Activated effector memory CD4-positive, alpha-beta T cell treated with anti-CD3 and anti-CD28 coated beads, Interleukin-2, amount 50 U/mL, for 16 hours (primary cell): ENCODE data around the gene BAZ1B.
"Not testable (repeated sequence)": the region's sequence is repeated elsewhere in the genome, so short reads cannot be mapped to it uniquely, and the experiment has no call there.

Source experiments
- DNase-seq: peaks from one replicate; pipeline ENCODE4 v3.0.0-alpha.2; 2020

Gene BAZ1B, protein sequence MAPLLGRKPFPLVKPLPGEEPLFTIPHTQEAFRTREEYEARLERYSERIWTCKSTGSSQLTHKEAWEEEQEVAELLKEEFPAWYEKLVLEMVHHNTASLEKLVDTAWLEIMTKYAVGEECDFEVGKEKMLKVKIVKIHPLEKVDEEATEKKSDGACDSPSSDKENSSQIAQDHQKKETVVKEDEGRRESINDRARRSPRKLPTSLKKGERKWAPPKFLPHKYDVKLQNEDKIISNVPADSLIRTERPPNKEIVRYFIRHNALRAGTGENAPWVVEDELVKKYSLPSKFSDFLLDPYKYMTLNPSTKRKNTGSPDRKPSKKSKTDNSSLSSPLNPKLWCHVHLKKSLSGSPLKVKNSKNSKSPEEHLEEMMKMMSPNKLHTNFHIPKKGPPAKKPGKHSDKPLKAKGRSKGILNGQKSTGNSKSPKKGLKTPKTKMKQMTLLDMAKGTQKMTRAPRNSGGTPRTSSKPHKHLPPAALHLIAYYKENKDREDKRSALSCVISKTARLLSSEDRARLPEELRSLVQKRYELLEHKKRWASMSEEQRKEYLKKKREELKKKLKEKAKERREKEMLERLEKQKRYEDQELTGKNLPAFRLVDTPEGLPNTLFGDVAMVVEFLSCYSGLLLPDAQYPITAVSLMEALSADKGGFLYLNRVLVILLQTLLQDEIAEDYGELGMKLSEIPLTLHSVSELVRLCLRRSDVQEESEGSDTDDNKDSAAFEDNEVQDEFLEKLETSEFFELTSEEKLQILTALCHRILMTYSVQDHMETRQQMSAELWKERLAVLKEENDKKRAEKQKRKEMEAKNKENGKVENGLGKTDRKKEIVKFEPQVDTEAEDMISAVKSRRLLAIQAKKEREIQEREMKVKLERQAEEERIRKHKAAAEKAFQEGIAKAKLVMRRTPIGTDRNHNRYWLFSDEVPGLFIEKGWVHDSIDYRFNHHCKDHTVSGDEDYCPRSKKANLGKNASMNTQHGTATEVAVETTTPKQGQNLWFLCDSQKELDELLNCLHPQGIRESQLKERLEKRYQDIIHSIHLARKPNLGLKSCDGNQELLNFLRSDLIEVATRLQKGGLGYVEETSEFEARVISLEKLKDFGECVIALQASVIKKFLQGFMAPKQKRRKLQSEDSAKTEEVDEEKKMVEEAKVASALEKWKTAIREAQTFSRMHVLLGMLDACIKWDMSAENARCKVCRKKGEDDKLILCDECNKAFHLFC (N-terminal part only)

DNA sequence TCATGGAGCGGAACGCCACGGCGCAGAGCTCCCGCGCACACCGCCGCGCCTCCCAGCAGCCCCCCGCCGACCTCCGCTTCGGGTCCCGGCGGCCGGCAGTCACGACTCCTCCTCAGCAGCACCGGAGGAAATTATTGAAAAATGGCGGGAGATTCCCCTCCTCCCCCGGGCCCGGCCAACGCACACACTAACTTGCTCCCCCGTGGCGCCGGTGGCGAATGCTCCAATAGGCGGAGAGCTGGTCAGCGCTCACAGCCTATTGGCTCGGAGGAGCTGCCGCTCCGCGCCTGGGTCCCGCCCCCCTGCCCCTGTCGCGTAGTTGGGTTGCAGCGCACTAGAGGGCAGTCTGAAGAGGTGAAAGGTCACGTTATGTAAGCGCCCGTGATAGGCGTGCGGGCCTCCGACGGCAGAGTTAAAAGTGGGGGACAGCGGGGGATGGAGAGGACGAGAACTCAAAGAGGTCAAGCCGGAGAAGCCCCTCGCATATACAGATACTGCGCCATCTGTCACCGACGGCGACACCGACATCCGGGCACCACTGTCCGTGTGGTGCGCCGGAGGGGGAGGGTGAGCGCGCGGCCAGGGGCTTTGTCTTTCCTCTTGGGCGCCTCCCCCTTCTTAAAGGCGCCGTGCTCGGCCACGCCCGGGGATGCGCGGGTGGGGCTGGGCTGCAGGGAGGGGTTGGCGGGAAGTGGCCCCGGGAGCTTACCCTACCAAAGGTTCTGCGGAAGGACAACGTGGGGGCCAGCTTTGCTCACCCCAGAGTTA, at the start of gene BAZ1B:
Gene BAZ1B (minus strand): TSS at position 189 of the 768 bp plus-strand sequence. CDS start 360 bp downstream, outside the sequence.
- peak; percentile 99 for DNase-seq

DNA sequence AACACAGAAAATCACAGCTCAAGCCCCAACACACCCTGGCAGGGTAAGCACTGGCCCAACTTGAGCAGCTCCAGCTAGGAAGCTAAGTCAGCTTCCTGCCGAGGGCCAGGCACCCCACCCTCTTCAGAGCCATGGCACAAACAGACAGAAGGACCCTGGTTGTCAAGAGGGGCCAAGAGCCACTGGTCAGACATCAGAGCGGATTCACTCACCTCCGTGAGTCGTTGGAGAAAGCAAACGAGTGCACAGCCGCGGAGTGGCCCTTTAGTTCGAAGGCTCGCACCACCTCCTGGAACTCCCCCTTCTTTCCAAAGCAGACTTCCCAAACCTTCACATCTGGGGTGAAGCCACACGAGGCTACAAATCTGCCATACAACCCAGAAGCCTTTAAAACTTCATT, 48.9 kb upstream of the BAZ1B start:
- DNase-seq: no peak

DNA sequence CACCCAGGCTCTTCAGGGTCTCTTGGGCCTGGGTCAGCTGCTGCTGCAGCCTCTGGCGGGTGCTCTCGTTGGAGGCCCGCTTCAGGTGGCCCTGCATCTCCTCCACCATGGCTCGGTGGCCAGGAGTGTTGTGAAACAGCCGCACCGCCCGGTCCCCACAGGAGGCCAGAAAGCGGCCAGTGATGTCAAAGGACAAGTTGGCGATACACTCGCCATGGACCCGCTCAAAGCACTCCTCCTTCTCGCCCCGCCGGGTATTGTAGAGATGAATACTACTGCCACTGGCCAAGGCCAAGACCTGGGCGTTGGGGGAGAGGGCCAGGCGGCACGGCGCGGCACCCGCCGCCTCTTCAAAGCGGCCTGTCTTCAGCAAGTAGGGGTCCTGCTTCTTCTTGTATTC, 48.4 kb upstream of the BAZ1B start:
- no peak for DNase-seq

DNA sequence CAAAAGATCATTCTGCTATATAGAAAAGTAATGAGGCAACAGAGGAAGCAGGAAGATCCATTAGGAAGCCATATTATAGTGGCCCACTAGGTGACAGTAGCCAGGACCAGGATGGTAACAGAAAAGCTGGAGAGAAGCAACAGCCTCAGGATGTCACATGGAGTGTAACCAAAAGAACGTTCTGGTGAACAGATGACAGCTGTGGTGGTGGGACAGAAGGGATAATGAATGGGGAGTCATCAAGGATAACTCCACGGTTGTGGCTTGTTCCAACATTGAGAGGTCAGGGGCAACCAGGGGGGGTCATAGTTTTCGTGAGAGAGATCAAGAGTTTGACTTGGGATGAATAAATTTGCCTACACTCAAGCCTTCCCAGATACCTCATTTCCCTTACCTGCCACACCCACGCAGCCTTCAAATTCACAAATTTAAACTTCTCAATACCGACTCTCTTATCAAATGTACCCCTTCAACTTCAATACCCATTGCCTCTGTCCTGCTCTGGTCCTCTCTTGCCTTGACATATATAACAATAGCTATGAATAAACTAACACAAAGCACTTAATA, 47.0 kb upstream of the BAZ1B start:
- no peak for DNase-seq

DNA sequence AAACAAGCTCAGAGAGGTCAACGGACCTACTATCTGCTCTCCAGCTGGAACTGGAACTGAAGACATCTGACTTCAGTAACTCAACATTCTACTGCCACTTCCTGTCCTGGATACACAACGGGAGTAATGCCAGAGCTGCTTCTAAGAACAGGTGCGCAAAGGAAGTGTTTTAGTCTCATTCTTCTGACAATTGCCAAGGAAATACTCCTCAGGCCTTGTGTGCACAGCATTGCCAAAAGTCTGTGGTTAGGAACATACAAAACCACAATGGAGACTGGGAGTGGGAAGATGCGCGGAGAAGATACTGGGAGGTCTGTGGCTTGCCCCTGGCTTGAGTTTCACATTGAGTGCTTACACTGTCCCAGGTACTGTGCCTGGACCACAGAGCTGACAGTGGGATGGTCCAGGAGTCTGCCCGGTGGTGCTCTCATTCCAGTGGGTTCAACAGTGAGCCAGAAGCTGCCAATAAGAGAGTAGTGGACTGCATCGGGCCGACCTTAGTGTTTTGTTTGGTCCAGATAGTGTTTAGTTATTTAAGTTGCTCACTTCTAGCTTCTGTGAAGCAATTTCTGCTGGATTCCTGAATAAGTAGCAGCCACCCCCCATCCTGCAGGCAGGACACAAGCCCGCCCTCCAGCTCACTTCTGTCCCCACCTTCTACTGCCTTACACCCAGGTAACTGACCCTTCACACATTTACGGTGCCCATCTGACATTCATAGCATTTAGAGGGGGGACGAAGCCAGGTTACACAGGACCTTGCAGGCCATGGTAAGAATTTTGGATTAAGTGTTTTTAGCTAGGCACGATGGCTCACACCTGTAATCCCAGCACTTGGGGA, 46.0 kb upstream of the BAZ1B start:
- DNase-seq: no peak

DNA sequence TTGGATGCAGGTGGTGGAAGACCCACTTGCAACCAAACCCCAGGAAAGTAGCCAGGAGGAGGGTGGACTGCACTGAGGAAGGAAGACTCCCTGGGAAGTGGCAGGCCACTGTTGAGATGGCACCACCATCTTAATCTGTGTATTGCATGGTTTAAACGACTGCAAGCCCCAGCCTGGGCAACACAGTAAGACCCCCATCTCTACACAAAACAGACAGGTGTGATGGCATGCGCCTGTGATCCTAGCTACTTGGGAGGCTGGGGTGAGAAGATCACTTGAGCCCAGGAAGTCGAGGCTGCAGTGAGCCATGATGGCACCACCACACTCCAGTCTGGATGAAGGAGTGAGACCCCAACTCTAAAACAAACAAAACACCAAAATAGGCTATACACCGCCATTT, 45.0 kb upstream of the BAZ1B start:
- DNase-seq: no peak

DNA sequence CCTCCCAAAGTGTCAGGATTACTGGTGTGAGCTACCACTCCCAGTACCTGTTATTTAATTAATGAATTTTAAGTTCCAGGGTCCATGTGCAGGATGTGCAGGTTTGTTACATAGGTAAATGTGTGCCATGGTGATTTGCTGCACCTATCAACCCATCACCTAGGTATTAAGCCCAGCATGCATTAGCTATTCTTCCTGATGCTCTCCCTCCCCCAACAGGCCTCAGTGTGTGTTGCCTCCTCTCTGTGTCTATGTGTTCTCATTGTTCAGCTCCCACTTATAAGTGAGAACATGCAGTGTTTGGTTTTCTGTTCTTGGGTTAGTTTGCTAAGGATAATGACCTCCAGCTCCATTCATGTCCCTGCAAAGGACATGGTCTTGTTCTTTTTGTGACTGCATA, 44.3 kb upstream of the BAZ1B start:
- DNase-seq: not testable (repeated sequence)

DNA sequence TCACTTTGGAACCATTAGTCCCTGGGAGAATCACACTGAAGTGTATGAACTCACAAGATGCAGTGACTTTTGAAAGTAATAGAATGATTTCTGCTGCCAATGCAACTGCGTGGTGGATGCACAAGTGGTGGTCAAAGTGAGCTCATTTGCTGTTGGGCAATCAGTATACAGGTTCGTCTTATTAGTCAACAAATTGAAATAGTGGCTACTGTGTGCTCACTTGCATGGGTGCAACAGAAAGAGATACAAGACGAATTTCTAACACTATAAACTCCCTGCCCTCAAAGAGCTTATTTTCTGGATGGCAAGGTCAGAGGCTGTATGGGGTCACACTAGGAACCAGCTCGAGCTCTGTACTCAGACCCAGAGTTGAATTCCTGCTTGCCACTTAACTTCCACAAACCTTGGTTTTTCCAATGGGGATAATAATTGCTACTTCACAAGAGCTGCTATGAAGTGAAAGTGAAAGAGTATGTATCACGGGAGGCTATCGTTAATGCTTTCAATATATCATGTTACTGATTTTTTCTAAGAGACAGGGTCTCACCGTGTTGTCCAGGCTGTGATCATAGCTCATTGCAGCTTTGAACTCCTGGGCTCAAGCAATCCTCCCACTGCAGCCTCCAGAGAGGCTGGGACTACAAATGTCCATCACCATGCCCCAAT, 43.7 kb upstream of the BAZ1B start:
- no peak for DNase-seq

DNA sequence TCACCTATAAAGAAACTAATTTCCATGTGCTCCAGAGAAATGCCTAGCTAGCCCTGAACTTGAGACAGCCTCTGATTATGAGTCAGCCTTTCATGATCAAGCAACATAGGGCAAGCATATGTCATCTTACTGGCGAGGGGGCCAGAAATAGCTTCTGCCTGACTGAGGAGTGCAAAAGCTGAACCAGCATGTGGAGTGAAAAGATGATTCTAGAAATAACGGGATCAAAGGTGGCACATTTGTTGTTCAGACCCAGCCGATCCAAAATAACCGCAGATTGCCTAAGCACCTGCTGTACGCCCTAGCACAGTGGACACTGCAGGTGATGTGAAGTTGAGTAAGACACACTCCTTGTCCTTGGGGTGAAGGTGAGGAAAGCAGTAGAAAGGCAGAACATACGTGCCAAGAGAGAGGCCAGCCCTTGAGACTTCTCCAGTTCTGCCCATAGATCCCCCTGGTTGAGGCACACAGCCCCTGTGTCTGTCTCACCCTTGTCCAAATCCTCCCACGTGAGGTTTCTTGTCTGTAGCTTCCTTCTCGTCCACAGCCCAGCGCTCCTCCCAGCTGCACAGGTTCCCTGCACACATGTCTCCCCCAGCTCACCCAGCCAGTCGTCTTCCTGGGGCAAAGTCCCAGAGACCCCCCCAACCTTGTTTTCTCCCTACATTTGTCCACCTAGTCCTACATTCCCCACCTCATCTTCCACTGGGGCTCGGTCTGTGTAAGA, 38.2 kb upstream of the BAZ1B start:
- DNase-seq: no peak

DNA sequence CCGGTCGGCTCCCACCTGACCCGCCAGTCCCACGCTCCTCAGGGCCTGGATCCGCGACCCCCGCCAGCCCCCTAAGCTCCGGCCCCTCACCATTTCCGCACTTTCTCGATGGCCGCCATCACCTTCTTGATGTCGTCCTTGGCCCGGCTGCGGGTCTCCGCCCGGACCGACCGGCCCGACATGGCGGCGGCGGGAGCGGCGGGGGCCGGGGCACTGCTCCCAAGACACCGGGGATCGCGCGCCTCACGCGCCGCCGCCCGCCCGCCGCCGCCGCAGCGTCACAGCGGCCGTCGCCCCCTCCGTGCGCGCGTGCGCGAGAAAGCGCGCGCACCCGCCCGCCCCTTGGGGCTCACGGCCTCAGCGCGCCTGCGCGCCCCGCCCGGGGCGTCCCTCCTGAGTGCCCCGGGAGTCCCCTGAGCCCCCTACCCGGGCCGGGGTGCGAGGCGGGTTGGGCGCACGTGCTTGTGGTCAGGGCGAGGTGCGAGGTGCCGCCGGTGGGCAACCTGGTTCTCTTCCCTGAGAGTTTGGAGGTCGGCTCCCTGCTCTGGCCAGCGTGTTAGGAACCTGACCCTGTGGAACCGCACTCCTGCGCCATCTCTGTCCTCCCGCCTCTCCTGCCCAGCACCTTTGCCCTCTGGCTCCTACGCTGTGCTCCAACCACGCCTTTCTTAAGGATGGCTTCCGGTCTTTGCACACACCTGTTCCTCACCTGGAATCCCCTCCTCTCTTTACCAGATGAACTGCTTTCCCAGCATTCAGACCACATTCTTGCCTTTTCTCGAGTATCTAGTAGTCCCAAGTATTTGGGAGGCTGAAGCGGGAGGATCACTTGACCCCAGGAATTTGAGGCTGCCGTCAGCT, 35.5 kb upstream of the BAZ1B start, which contains the start of gene BCL7B:
Gene BCL7B (minus strand): TSS at position 294 of the 861 bp plus-strand sequence. CDS start 112 bp downstream, at position 182.
- DNase-seq: peak; percentile 92

DNA sequence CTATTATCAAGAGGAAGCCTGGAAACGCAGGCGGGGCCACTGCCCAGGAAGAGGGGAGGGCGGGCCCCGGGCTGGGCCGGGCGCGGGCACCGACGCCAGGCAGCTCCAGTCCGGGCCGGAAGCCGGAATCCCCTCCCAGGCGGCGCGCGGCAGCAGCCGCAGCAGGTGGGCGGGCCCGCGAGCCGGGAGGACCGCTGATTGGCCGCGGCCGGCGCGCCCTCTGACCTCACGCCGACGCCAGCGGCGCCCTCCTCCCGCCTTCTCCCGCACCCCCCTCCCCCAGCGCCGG, 35.0 kb upstream of the BAZ1B start:
- DNase-seq: peak; percentile 97

DNA sequence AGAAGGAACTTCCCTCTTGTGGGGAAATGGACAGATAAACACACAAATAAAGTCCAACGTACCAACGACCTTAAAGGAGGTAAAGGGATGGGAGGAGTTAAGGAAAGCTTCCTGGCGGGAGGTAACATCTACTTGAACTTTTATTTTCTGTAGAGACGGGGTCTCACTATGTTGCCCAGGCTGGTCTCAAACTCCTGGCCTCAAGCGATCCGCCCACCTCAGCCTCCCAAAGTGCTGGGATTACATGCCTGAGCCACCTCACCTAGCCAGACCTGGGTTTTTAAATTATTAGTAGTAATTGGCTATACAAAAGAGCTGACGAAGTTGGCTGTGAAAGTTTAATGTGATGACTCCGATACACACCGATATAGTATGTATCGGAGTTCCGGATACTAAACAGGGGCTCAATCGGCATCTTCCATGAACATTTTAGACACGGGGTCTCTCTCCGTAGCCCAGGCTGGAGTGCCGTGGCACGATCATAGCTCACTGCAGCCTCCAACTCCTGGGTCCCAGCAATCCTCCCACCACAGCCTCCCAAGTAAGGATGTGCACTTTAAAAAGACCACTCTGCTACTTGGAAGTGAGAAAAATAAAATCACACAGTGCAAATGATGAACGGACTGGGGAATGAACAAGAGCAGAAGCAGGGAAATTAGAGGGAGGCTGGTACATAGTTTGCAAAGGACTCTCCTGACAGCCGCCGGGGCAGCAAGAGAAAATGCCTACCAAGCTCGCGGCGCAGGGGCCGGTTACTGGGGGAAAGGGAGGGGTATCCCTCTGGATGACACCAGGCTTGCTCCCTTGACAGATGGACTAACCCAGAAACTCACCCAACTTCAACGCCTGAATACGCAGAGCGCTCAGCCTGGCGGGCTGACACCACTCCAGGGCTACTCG, 34.4 kb upstream of the BAZ1B start:
- no peak for DNase-seq

DNA sequence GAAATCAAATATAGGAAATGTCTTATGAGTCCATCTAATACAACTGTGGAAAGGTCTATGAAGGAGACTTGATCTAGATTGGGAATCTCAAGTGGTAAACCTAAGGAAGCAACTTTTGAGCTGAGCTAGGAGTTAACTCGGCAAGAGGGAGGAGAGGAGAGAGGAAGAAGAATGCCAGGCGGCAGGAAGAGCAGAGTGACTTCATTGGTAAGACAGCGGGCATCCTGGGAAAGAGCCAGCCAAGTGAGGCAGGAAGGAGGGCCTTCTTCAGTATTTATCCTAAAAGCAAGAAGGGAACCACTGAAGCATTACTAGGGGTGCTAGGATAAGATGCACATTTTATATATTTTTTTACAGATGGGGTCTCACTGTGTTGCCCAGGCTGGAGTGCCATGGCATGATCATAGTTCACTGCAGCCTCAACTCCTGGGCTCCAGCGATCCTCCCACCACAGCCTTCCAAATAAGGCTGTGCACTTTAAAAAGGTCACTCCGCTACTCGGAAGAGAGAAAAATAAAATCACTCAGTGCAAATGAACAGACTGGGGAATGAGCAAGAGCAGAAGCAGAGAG, 33.4 kb upstream of the BAZ1B start:
- DNase-seq: no peak

DNA sequence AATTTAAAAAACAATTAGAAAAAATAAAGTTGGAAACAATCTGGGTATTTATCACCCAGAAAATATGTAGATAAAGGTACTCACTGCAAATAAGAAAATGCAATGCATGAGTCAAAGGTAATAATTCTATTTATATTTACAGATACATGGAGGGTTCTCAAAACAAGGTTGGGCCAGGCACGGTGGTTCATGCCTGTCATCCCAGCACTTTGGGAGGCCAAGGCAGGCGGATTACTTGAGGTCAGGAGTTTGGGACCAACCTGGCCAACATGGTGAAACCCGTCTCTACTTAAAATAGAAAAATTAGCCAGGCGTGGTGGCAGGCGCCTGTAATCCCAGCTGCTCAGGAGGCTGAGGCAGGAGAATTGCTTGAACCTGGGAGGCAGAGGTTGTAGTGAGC, 28.0 kb upstream of the BAZ1B start:
- not testable (repeated sequence) for DNase-seq

DNA sequence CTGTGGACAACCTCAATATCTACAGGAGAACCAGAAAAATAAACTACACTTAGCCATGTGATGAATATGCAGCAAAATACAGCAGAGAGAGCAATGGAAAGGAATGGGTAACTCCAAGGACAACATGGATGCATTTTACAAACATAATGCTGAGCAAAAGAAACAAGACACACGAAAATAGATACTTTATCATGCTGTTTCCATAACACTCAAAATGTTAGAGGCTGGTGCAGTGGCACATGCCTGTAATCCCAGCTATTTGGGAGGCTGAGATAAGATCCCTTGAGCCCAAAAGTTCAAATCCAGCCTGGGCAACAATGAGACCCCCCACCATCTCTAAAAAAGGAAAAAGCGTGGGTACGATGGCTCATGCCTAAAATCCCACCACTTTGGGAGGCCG, 27.1 kb upstream of the BAZ1B start:
- no peak for DNase-seq

DNA sequence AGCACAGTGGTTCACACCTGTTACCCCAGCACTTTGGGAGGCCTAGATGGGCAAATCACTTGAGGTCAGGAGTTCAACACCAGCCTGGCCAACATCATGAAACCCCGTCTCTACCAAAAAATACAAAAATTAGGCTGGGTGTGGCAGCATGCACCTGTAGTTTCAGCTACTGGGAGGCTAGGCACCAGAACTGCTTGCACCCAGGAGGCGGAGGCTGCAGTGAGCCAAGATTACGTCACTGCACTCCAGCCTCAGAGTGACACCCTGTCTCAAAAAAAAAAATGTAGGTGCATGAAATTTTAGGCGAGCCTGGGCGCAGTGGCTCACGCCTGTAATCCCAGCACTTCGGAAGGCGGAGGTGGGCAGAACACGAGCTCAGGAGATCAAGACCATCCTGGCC, 25.7 kb upstream of the BAZ1B start:
- DNase-seq: no peak

DNA sequence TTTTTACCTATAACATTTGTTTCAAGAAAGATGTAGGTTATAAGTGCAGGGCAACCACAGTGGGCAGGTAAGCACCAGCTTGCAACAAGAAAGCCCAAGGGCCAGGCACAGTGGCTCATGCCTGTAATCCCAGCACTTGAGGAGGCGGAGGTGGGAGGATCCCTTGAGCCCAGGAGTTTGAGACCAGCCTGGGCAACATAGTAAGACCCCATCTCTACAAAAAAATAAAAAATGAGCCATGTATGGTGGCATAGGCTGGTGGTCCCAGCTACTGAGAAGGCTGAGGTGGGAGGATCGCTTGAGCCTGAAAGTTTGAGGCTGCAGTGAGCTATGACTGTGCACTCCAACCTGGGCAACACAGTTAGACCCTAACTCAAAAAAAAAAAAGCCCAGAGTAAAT, 22.6 kb upstream of the BAZ1B start:
- DNase-seq: no peak

DNA sequence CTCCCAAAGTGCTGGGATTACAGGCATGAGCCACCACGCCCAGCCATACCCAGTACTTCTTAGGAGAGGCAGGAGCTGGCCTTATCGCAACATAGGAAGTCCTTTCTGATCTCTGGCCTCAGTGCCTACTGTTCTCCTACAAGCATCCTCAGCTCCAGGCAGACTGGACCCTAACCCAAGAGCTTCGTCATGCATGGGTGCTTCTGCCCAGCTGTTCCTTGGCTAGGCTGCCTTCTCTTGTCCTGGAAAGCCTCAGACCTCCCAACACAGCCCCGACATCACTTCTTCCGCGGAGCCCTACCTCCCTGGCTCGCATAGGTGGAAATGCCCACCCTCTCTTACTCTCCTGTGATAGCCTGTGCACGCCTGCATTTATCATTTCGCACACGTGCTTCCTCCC, 19.6 kb upstream of the BAZ1B start:
- DNase-seq: no peak
